ENCODE measurements around the gene NDOR1.

The NDOR1 gene

GRCh38 chr9:137221095-137221505 lies 15.6 kb downstream of the NDOR1 start:
- no peak for DNase-seq (ENCODE audit: low read depth)

- DNase-seq (ENCODE audit: low read depth): no peak
Measured at GRCh38 chr9:137221506-137222111, 16.1 kb downstream of the NDOR1 start.

GRCh38 chr9:137222190-137223077 lies 16.9 kb downstream of the NDOR1 start, which contains the start of gene RNF208:
TSS of gene RNF208 (minus strand) at chr9:137222240. CDS start at chr9:137221212, 1,028 bp downstream.
- no peak for DNase-seq (ENCODE audit: low read depth)

- DNase-seq (ENCODE audit: low read depth): peak; percentile 98
Measured at GRCh38 chr9:137223078-137223970, 17.8 kb downstream of the NDOR1 start.

GRCh38 chr9:137224830-137225694 lies 19.6 kb downstream of the NDOR1 start, which contains the start of gene CYSRT1:
TSS of gene CYSRT1 (plus strand) at chr9:137225174. CDS start at chr9:137225622, 448 bp downstream.
- no peak for DNase-seq (ENCODE audit: low read depth)

- DNase-seq (ENCODE audit: low read depth): no peak
Measured at GRCh38 chr9:137225699-137226331, 20.3 kb downstream of the NDOR1 start.

- no peak for DNase-seq (ENCODE audit: low read depth)
Measured at GRCh38 chr9:137226338-137227053, 21.0 kb downstream of the NDOR1 start.

GRCh38 chr9:137227054-137227852 lies 21.8 kb downstream of the NDOR1 start, which contains the start of gene RNF224:
TSS of gene RNF224 (plus strand) at chr9:137227502. CDS start at chr9:137228336, 834 bp downstream.
- peak; percentile 54 for DNase-seq (ENCODE audit: low read depth)

- DNase-seq (ENCODE audit: low read depth): no peak
Measured at GRCh38 chr9:137227853-137228505, 22.5 kb downstream of the NDOR1 start.

GRCh38 chr9:137228506-137228967 lies 23.0 kb downstream of the NDOR1 start:
- DNase-seq (ENCODE audit: low read depth): no peak

- DNase-seq (ENCODE audit: low read depth): no peak
Measured at GRCh38 chr9:137228968-137229896, 23.7 kb downstream of the NDOR1 start.

GRCh38 chr9:137229903-137230704 lies 24.6 kb downstream of the NDOR1 start:
- DNase-seq (ENCODE audit: low read depth): no peak

- DNase-seq (ENCODE audit: low read depth): no peak
Measured at GRCh38 chr9:137230705-137231371, 25.3 kb downstream of the NDOR1 start, which contains the start of gene SLC34A3. TSS of gene SLC34A3 (plus strand) at chr9:137230901. CDS start at chr9:137231703, 802 bp downstream.

GRCh38 chr9:137231372-137232039 lies 26.0 kb downstream of the NDOR1 start:
- no peak for DNase-seq (ENCODE audit: low read depth)

- no peak for DNase-seq (ENCODE audit: low read depth)
Measured at GRCh38 chr9:137232101-137232500, 26.6 kb downstream of the NDOR1 start.
